Karpas-422 (cell line): Measurements from ENCODE around the gene CACNA1C. TPM values are rescaled to one million over a fixed set of nuclear protein-coding genes. Genes with fewer than 3 reads are reported as not detected.

Experiments
- DNase-seq: peaks from one replicate; pipeline ENCODE4 v3.0.0-alpha.2; 2015
- H2AFZ ChIP-seq: fragments of 200-600 bp; sonication (generic); 2 replicates; pipeline ENCODE4 v1.6.1; 2014; ENCODE audit warnings: antibody characterized with exemption, low read length, mixed read lengths
- H3K27ac ChIP-seq: fragments of 200-600 bp; sonication (generic); 2 replicates; pipeline ENCODE4 v1.5.1; 2014; ENCODE audit warnings: mild to moderate bottlenecking, low read length, moderate library complexity
- H3K27me3 ChIP-seq: fragments of 200-600 bp; sonication (generic); 2 replicates; pipeline ENCODE4 v1.6.1; 2014; ENCODE audit warnings: low read length, mixed read lengths
- H3K36me3 ChIP-seq: fragments of 200-600 bp; sonication (generic); 2 replicates; pipeline ENCODE4 v1.6.1; 2014; ENCODE audit warnings: low read length, mixed read lengths; ENCODE audit not compliant: insufficient read depth
- H3K4me1 ChIP-seq: fragments of 200-600 bp; sonication (generic); 2 replicates; pipeline ENCODE4 v1.6.1; 2014; ENCODE audit warnings: mild to moderate bottlenecking, low read length, mixed read lengths
- H3K4me2 ChIP-seq: fragments of 200-600 bp; sonication (generic); 2 replicates; pipeline ENCODE4 v1.6.1; 2014; ENCODE audit warnings: low read length, low read depth, mild to moderate bottlenecking; ENCODE audit not compliant: poor library complexity, severe bottlenecking
- H3K4me3 ChIP-seq: fragments of 200-600 bp; sonication (generic); 2 replicates; pipeline ENCODE4 v1.5.1; 2014; ENCODE audit warnings: mild to moderate bottlenecking, antibody characterized with exemption, low read length, mixed read lengths
- H3K79me2 ChIP-seq: fragments of 200-600 bp; sonication (generic); 2 replicates; pipeline ENCODE4 v1.6.1; 2014; ENCODE audit warnings: mild to moderate bottlenecking, low read length, mixed read lengths
- H3K9ac ChIP-seq: fragments of 200-600 bp; sonication (generic); 2 replicates; pipeline ENCODE4 v1.6.0; 2014; ENCODE audit warnings: low read length
- H3K9me2 ChIP-seq: fragments of 200-600 bp; sonication (generic), shearing (Covaris generic); replicated peaks from 2 replicates; pipeline ENCODE4 v1.6.0; 2014; ENCODE audit warnings: mild to moderate bottlenecking, low read length, moderate library complexity; ENCODE audit not compliant: insufficient read depth
- H3K9me3 ChIP-seq: fragments of 300-700, 200-600 bp; sonication (generic); 2 replicates; pipeline ENCODE4 v1.6.1; 2014; ENCODE audit warnings: low read length, mixed read lengths
- H4K20me1 ChIP-seq: fragments of 200-600 bp; sonication (generic); 2 replicates; pipeline ENCODE4 v1.6.1; 2014; ENCODE audit warnings: mild to moderate bottlenecking, antibody characterized with exemption, low read length, low read depth; ENCODE audit not compliant: insufficient read depth
- total RNA-seq: library from RNA; depleted of rRNA; stranded (reverse); fragments of >200 nt; shearing (Covaris generic); gene quantifications from 2 replicates; pipeline ENCODE4 v1.2.3, GENCODE V29; 2014; ENCODE audit warnings: low replicate concordance

Gene CACNA1C
- total RNA-seq, 1 experiment from 2014 or later, result 0.11 TPM

- no peaks in the 10 kb centered on the region for H3K36me3 ChIP-seq
- H3K4me2 ChIP-seq, result no peak overlapping the region
- no peaks in the 10 kb centered on the region for H4K20me1 ChIP-seq
- no peak for DNase-seq
- no peaks in the 10 kb centered on the region for H3K9me2 ChIP-seq
- H3K4me1 ChIP-seq, result no peaks in the 10 kb centered on the region
- H3K9ac ChIP-seq, result no peak overlapping the region
- H3K79me2 ChIP-seq, result no peaks in the 10 kb centered on the region
- no peak overlapping the region for H2AFZ ChIP-seq
- H3K4me3 ChIP-seq, result no peak overlapping the region
- H3K27me3 ChIP-seq, result no peaks in the 10 kb centered on the region
- no peak overlapping the region for H3K27ac ChIP-seq
- no peaks in the 10 kb centered on the region for H3K9me3 ChIP-seq
These were observed 522.5 kb downstream of the CACNA1C start for GRCh38 chr12:2575245-2575644.

- H3K4me3 ChIP-seq, result no peak overlapping the region
- H3K9ac ChIP-seq, result no peak overlapping the region
- no peaks in the 10 kb centered on the region for H3K9me2 ChIP-seq
- H3K79me2 ChIP-seq, result no peaks in the 10 kb centered on the region
- no peaks in the 10 kb centered on the region for H3K27me3 ChIP-seq
- no peak overlapping the region for H2AFZ ChIP-seq
- H4K20me1 ChIP-seq, result no peaks in the 10 kb centered on the region
- no peaks in the 10 kb centered on the region for H3K9me3 ChIP-seq
- no peak for DNase-seq
- H3K27ac ChIP-seq, result no peak overlapping the region
- H3K4me1 ChIP-seq, result no peaks in the 10 kb centered on the region
- H3K36me3 ChIP-seq, result no peaks in the 10 kb centered on the region
- H3K4me2 ChIP-seq, result no peak overlapping the region
These were observed 525.4 kb downstream of the CACNA1C start for GRCh38 chr12:2578211-2578610.

GRCh38 chr12:2578772-2579171 is 526.0 kb downstream of the CACNA1C start:
- Histone ChIP-seq H3K4me3 (no peak overlapping the region), H3K27me3 (no peaks in the 10 kb centered on the region), H2AFZ (no peak overlapping the region), H3K27ac (no peak overlapping the region), H4K20me1 (no peaks in the 10 kb centered on the region), H3K36me3 (no peaks in the 10 kb centered on the region), H3K9ac (no peak overlapping the region), H3K9me3 (no peaks in the 10 kb centered on the region), H3K4me1 (no peaks in the 10 kb centered on the region), H3K9me2 (no peaks in the 10 kb centered on the region), H3K4me2 (no peak overlapping the region), H3K79me2 (no peaks in the 10 kb centered on the region)
- DNase-seq, result no peak

GRCh38 chr12:2580821-2581220 is 528.0 kb downstream of the CACNA1C start:
- Histone ChIP-seq H3K9me2 (no peaks in the 10 kb centered on the region), H3K4me3 (no peak overlapping the region), H3K4me2 (no peak overlapping the region), H2AFZ (no peak overlapping the region), H3K4me1 (peaks cover 5% of the 10 kb centered on the region), H3K9ac (no peak overlapping the region), H3K36me3 (no peaks in the 10 kb centered on the region), H4K20me1 (no peaks in the 10 kb centered on the region), H3K9me3 (no peaks in the 10 kb centered on the region), H3K79me2 (no peaks in the 10 kb centered on the region), H3K27ac (no peak overlapping the region), H3K27me3 (no peaks in the 10 kb centered on the region)
- DNase-seq, result no peak

GRCh38 chr12:2581293-2582045 is 528.7 kb downstream of the CACNA1C start:
- no peak overlapping the region for H2AFZ ChIP-seq
- no peaks in the 10 kb centered on the region for H3K79me2 ChIP-seq
- no peak overlapping the region for H3K4me3 ChIP-seq
- H3K4me1 ChIP-seq, result peaks cover 6% of the 10 kb centered on the region
- no peaks in the 10 kb centered on the region for H3K27me3 ChIP-seq
- H3K4me2 ChIP-seq, result no peak overlapping the region
- no peaks in the 10 kb centered on the region for H3K9me2 ChIP-seq
- DNase-seq, result no peak
- no peaks in the 10 kb centered on the region for H4K20me1 ChIP-seq
- H3K36me3 ChIP-seq, result no peaks in the 10 kb centered on the region
- no peak overlapping the region for H3K27ac ChIP-seq
- no peak overlapping the region for H3K9ac ChIP-seq
- H3K9me3 ChIP-seq, result no peaks in the 10 kb centered on the region

- H3K4me2 ChIP-seq, result no peak overlapping the region
These were observed 529.8 kb downstream of the CACNA1C start for GRCh38 chr12:2582631-2583030.

GRCh38 chr12:2583091-2583497 is 530.3 kb downstream of the CACNA1C start:
- H3K9ac ChIP-seq, result no peak overlapping the region
- no peak overlapping the region for H3K27ac ChIP-seq
- no peak overlapping the region for H3K4me2 ChIP-seq
- H3K79me2 ChIP-seq, result no peaks in the 10 kb centered on the region
- peak; percentile 79 for DNase-seq
- no peak overlapping the region for H2AFZ ChIP-seq
- no peaks in the 10 kb centered on the region for H3K36me3 ChIP-seq
- H3K9me2 ChIP-seq, result no peaks in the 10 kb centered on the region
- no peak overlapping the region for H3K4me3 ChIP-seq
- H4K20me1 ChIP-seq, result no peaks in the 10 kb centered on the region
- H3K27me3 ChIP-seq, result no peaks in the 10 kb centered on the region
- peaks cover 6% of the 10 kb centered on the region for H3K4me1 ChIP-seq
- H3K9me3 ChIP-seq, result no peaks in the 10 kb centered on the region

More at GRCh38 chr12:2582631-2583030, 529.8 kb downstream of the CACNA1C start:
- Histone ChIP-seq H3K4me3 (no peak overlapping the region), H2AFZ (no peak overlapping the region), H3K4me1 (peaks cover 6% of the 10 kb centered on the region), H3K36me3 (no peaks in the 10 kb centered on the region), H4K20me1 (no peaks in the 10 kb centered on the region), H3K9me3 (no peaks in the 10 kb centered on the region), H3K27ac (no peak overlapping the region), H3K27me3 (no peaks in the 10 kb centered on the region), H3K9me2 (no peaks in the 10 kb centered on the region), H3K79me2 (no peaks in the 10 kb centered on the region), H3K9ac (no peak overlapping the region)
- DNase-seq, result no peak

GRCh38 chr12:2583642-2584401 is 531.0 kb downstream of the CACNA1C start:
- no peak overlapping the region for H3K4me3 ChIP-seq
- H3K79me2 ChIP-seq, result no peaks in the 10 kb centered on the region
- H3K27me3 ChIP-seq, result no peaks in the 10 kb centered on the region
- H3K9me3 ChIP-seq, result no peaks in the 10 kb centered on the region
- H3K4me2 ChIP-seq, result no peak overlapping the region
- H3K9ac ChIP-seq, result no peak overlapping the region
- H3K36me3 ChIP-seq, result no peaks in the 10 kb centered on the region
- DNase-seq, result no peak
- H2AFZ ChIP-seq, result no peak overlapping the region
- H3K4me1 ChIP-seq, result peaks cover 6% of the 10 kb centered on the region
- H3K9me2 ChIP-seq, result no peaks in the 10 kb centered on the region
- no peak overlapping the region for H3K27ac ChIP-seq
- H4K20me1 ChIP-seq, result no peaks in the 10 kb centered on the region
